Brain microvascular endothelial cell (primary cell): ENCODE results near the gene ARMH4.

Experiments used
- DNase-seq: peaks from one replicate; pipeline ENCODE4 v3.0.0-alpha.2; 2020
- H3K27ac ChIP-seq: fragments of 250-450 bp; sonication (Bioruptor Pico); 2 replicates; pipeline ENCODE4 v1.5.1; 2020; ENCODE audit warnings: mild to moderate bottlenecking, moderate library complexity
- H3K27me3 ChIP-seq: fragments of 250-450 bp; sonication (Bioruptor Pico); replicated peaks from 2 replicates; pipeline ENCODE4 v1.5.1; 2020; ENCODE audit warnings: mild to moderate bottlenecking
- H3K36me3 ChIP-seq: fragments of 250-450 bp; sonication (Bioruptor Pico); replicated peaks from 2 replicates; pipeline ENCODE4 v1.5.1; 2020; ENCODE audit warnings: mild to moderate bottlenecking
- H3K4me3 ChIP-seq: 2 replicates; pipeline ENCODE4 v1.5.1; 2011; ENCODE audit warnings: low read depth, mild to moderate bottlenecking, control low read depth, low read length, moderate library complexity
- CTCF ChIP-seq: IDR thresholded peaks from 2 replicates; pipeline ENCODE4 v1.5.1; 2011; ENCODE audit warnings: low read depth, mild to moderate bottlenecking, moderate library complexity, low read length, control low read depth, inconsistent platforms; ENCODE audit errors: missing control alignments
- in situ Hi-C: cut with HindIII; loops from 2 replicates; pipeline ENCODE4 v1.10.0; 2017; ENCODE audit warnings: low sequenced_read_pairs, low pct_ligation_motif_present

ARMH4 gene

GRCh38 chr14:58066115-58066514 is 85.9 kb downstream of the ARMH4 start:
- H3K4me3 ChIP-seq: no peak overlapping the region
- no peaks in the 10 kb centered on the region for H3K27me3 ChIP-seq
- no peak for TF ChIP-seq CTCF
- in situ Hi-C loops: no loop called here
- DNase-seq: no peak
- H3K36me3 ChIP-seq: no peaks in the 10 kb centered on the region
- no peak overlapping the region for H3K27ac ChIP-seq

GRCh38 chr14:58061581-58061980 is 90.4 kb downstream of the ARMH4 start:
- no peak for DNase-seq
- TF ChIP-seq CTCF: no peak
- Histone ChIP-seq H3K27me3 (no peaks in the 10 kb centered on the region), H3K36me3 (no peaks in the 10 kb centered on the region), H3K4me3 (no peak overlapping the region), H3K27ac (no peak overlapping the region)
- in situ Hi-C loops: no loop called here

- no peak for TF ChIP-seq CTCF
- in situ Hi-C loops: no loop called here
- H3K36me3 ChIP-seq: no peaks in the 10 kb centered on the region
- no peaks in the 10 kb centered on the region for H3K27me3 ChIP-seq
- DNase-seq: no peak
- H3K4me3 ChIP-seq: no peak overlapping the region
- H3K27ac ChIP-seq: no peak overlapping the region
Measured at GRCh38 chr14:58060898-58061297, 91.1 kb downstream of the ARMH4 start.

GRCh38 chr14:58060077-58060476 is 91.9 kb downstream of the ARMH4 start:
- Histone ChIP-seq H3K27ac (no peak overlapping the region), H3K27me3 (no peaks in the 10 kb centered on the region), H3K4me3 (no peak overlapping the region), H3K36me3 (no peaks in the 10 kb centered on the region)
- TF ChIP-seq CTCF: no peak
- in situ Hi-C loops: no loop called here
- DNase-seq: no peak

GRCh38 chr14:58059126-58059525 is 92.9 kb downstream of the ARMH4 start:
- in situ Hi-C loops: no loop called here
- TF ChIP-seq CTCF: no peak

GRCh38 chr14:58055497-58056010 is 96.5 kb downstream of the ARMH4 start:
- TF ChIP-seq CTCF: no peak
- Histone ChIP-seq H3K27ac (no peak overlapping the region), H3K4me3 (no peak overlapping the region), H3K36me3 (no peaks in the 10 kb centered on the region), H3K27me3 (no peaks in the 10 kb centered on the region)
- in situ Hi-C loops: no loop called here
- DNase-seq: no peak

More at GRCh38 chr14:58059126-58059525, 92.9 kb downstream of the ARMH4 start:
- Histone ChIP-seq H3K27ac (no peak overlapping the region), H3K36me3 (no peaks in the 10 kb centered on the region), H3K27me3 (no peaks in the 10 kb centered on the region), H3K4me3 (no peak overlapping the region)
- DNase-seq: no peak
